Eye (tissue), 1 donor: ENCODE measurements around the gene CHST12.
"Not testable (repeated sequence)": the region's sequence is repeated elsewhere in the genome, so short reads cannot be mapped to it uniquely, and the experiment has no call there.

Experiments
- DNase-seq: peaks from one replicate; pipeline ENCODE4 v3.0.0-alpha.2; 2015

CHST12 gene

DNA sequence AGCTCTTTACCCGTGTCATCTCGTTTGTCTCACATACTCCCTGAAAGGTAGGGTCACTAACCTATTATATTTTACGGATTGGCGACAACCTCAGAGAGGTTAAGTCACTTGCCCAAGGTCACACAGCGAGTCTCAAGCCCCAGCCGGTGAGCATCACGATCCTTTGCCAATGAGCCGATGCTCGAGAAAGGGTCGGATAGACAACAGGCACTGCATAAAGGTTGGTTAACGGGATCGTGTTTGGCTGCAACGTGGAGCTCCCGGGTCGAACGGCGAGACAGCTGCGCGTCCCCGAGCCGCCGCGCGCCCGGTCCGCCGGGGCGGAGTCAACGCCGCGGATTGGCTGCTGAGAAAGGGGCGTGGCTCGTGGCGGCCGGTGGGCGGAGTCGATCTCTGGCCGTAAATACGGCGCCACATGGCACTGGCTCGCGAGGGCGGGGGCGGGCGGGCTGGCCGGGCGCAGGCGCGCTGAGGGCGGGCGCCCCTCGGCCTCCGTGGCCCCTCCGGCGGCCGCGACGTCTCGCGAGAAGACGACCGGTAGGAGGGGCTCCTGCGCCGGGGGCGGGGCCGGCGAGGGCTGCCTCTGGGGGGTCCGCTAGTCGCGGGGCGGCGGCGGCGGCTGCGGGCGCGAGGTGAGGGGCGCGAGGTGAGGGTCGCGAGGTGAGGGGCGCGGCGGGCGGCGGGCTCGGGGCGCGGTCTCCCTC is at the start of gene CHST12:
CHST12 (plus strand) TSS at position 598 of the 704 bp plus-strand sequence. CDS start 29,029 bp downstream, outside the sequence.
- DNase-seq: peak; percentile 97

DNA sequence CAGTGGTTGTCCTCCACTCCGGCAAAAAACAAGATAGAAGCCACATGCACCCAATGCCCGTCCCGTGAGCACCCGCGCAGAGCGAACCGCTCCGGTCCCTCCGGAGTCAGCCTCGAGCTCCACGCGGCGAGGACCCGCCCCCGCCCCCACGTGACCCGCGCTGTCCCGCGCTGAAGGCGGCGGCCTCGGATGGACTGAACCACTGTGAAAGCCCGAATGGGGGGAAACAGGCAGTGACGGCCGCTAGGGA is 49.5 kb upstream of the CHST12 start:
- no peak for DNase-seq

DNA sequence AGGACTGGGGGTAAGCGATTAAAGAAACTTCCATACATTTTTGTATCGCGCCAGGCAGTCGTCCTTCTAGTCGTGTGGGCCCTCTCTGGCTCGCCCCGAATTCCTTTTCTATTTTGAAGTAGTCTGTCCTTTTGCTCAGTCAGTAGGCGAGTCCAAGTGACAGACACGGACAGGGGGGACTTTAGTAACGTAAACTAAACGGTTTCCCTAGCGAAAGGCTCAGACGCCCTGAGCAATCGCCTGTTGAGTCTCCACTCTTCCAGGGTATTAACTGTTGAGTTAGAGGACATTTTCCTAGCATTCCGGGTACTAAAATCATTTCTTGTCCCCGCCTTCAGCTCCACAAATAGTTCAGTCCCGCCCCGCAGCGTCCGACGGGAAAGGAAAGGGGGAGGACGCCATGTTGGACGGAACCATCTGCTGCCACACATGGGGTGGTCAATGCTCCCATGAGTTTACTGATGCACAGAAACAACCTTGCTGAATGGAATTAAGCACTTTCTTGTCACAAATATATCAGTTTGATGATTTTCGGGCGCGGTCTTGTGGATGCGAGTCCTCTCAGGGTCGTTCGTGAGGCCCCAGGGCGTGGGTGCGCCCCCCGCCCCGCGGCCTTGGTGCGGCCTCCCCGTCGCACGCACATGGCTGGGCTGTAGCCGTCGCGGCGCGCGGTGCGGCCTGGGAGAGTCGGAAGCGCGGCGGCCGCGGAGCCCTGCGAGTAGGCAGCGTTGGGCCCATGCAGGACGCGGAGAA is 49.0 kb upstream of the CHST12 start, which contains the start of gene EIF3B:
EIF3B (plus strand) TSS at position 642 of the 753 bp plus-strand sequence; CDS start at position 737, 95 bp downstream.
- peak; percentile 99 for DNase-seq

GRCh38 chr7:2354939-2355704 is 48.3 kb upstream of the CHST12 start:
- peak; percentile 14 for DNase-seq

DNA sequence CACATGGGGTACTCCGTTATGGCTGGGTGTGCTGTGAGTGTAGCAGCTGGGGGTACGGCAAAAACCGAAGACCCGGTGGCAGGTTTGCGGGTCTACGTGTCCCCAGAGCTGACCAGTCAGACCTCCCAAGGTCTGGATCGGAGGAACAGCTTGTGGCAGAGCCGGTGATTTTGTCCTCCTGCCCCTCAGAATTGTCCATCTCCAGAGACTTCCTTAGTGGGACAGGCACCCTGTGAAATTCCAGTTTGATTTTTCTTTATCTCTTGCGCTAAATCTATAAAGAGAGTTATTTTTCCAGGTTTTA is 47.8 kb upstream of the CHST12 start:
- DNase-seq: no peak

DNA sequence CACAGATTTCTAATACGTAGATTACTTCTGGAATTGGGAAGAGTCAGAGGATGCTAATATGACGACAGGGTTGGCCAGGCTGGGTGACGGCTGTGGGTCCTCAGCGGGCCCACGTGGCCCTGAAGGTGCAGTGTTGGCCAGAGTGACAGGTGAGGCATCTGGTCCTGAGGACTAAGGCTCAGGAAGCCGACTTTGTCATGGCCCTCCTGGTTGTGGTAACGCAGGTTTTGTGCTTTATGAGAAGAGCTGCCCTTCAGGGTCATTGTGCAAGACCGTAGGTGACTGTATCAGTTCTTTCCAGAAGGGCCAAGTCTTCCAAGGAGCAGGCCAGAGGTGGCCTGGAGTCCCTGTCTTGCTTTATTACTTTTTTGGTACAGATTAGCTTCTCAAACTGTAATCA is 46.2 kb upstream of the CHST12 start:
- no peak for DNase-seq

DNA sequence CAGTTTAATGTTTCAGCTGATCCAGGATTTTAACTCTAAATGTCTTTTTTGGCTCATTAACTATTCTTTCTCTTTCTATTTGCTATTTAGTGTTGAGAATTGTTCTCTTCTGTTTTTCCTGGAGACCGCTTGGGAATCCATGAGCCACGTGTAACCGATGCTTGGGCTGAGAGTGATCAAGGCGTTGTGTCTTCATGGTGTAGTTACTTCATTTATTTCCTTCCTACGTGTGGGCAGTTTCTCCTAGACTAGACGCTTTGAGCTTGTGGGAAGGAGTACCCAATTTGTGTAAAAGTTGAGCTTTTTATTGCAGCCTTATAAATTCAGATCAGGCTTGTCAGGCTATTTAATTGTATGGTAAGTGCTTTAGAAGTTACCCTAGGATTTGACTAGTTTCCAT is 45.8 kb upstream of the CHST12 start:
- DNase-seq: no peak

DNA sequence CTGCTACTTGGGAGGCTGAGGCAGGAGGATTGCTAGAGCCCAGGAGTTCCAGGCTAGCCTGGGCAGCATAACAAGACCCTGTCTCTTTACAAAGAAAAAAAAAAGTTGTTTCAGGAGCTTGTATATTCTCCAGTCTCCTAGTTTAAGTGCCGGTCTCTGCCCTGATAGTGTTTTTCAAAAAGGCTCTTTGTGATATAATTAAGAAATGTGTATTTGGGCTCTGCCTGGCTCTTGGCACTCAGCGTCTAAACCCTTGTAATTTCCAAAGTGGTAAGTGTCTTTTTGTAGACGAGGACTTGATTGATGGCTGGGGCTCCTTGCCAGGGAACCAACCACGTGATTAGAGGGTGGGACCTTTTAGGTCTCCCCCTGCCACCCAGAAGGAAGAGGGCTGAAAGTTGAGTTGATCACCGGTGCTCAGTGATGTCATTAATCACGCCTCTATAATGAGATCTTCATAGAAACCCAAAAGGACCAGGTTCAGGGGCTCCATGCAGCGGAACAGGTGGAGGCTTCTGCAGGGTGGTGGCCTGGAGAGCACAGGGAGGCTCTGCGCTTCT is 44.4 kb upstream of the CHST12 start:
- no peak for DNase-seq

- DNase-seq: no peak
Measured at GRCh38 chr7:2359610-2360009, 43.8 kb upstream of the CHST12 start.

GRCh38 chr7:2360796-2361195 is 42.6 kb upstream of the CHST12 start:
- no peak for DNase-seq

- no peak for DNase-seq
Measured at GRCh38 chr7:2362385-2363088, 40.9 kb upstream of the CHST12 start.

DNA sequence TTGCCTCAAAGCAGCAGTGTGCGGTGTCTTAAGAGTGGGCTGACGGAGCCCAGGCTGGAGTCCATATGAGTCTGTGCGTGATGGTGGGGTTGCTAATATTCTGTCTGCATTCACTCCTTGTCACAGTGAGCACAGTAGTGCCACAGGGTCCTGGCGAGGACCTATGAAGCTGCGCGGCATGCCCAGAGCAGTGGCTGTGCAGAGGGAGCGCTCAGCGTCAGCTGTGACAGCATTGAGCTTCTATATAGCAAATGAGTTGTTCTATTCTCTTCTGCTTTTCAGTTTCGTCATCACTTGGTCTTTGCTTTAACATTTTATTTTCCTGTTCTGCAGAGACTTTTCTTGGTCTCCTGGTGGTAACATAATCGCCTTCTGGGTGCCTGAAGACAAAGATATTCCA is 34.3 kb upstream of the CHST12 start:
- DNase-seq: no peak

DNA sequence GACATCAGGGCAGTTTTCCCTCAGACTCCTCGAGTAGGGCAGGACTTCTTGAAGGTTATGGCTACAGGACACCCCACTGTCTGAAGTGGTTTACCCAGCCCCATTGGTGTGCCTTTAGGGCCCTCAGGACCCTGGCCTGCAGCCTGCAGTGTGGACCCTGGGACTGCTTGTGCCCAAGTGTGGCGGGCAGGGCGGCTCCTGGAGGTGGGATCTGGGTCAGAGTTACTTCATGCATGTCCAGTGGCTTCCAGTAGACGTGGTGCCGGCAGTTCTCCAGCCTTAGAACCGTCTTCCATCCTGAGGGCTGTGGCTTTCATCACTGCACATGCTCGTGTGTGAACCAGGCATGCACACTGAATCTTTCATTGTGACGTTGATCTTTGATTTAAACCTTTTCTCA is 32.1 kb upstream of the CHST12 start:
- DNase-seq: no peak

DNA sequence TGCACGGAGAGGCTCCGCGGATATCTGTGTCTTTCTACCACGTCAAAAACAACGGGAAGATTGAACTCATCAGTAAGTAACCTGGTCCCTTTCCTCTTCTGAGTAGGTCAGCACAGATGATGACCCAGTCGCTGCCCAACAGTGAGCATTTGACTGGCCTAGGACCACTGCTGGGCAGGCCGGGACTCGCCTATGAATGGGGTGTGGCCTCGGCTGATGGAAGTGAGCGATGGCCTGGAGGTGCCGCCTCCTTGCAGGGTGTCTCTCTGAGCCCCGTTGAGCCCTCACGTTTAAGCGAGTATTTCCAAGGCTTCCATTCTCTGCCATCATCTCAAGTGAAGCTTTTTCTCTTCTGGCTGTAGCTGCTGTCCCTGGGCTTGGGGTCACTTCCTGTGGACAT is 30.7 kb upstream of the CHST12 start:
- DNase-seq: no peak

- no peak for DNase-seq
Measured at GRCh38 chr7:2373124-2373556, 30.3 kb upstream of the CHST12 start.

- no peak for DNase-seq
Measured at GRCh38 chr7:2373646-2374045, 29.8 kb upstream of the CHST12 start.

DNA sequence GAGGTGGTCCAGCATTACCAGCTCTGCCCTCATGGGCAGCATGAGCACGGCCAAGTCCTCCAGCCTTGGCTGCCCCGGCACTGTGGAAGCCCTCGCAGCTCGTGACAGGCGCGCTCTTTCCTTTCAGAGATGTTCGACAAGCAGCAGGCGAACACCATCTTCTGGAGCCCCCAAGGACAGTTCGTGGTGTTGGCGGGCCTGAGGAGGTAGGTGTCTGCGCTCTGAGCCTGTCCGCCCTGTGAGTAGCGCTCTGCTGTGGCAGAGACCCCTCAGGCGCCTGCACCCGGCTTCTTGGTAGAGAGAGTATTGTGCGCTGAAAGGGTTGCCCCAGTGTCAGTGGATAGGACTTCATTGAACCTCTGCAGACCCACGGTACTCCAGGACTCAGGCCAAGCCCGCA is 29.0 kb upstream of the CHST12 start:
- DNase-seq: no peak

DNA sequence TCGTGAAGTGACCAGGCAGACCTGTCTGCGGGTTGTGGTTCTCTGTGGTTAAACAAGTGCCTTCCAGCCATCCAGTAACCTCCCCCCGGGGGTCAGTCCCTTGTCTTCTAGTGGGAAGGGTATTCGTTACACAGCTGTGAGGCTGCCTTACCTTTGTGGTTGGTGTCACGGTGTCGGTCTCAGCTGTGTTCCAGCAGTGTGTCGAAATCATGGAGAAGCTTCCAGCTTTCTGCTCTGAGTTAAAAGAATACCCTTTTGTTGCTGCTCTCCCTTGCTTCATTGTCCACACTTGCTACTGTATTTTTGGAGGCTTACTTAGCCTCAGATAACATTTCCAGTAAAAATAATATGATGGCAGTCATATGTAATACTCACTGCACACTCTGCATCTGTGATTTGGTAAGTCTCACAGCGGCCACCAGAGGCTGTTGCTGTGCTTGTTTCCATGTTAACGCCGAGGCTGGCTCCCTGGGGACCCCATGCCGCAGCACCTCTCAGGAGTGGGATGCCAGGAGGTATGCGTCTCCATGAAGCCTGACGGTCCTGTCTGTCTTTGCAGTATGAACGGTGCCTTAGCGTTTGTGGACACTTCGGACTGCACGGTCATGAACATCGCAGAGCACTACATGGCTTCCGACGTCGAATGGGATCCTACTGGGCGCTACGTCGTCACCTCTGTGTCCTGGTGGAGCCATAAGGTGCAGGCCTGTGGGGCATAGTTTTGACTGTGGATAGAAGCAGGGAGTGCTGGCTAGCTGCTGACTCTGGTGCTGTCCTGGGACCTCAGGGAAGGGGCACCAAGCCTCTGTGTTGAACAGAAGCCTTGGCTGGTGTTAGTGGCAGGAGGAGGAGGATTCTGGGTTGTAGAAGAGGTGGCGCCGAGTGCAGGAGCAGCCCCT is 28.3 kb upstream of the CHST12 start:
- no peak for DNase-seq

DNA sequence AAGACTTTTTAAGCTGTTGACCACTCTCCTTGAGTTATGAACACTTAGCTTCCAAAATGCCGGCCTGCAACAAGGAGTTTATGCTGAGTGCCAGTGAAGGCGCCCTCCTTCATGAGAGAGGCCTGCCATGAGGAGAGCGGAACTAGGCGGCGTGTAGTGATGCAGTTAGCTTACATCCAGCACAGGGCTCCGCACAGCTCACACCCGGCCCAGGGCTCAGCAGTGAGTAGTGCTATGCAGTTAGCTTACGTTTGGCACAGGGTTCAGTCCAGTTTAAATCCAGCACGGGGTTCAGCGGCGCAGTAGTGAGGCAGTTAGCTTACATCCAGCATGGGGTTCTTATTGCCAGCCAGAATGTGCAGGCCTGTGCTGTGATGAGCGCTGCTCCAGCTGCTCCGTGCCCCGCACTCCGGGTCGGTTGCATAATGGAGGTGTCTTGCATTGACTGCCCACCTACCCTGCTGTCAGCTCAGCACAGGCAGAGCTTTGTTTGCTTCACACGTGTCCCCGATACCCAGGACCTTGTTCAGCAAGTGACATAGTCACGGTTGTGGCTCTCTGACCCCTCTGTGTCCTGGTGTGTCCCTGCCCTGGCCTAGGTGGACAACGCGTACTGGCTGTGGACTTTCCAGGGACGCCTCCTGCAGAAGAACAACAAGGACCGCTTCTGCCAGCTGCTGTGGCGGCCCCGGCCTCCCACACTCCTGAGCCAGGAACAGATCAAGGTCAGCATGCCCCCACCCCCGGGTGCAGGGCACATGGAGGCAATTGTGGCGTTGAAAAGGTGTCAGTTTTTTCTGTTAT is 26.9 kb upstream of the CHST12 start:
- no peak for DNase-seq

DNA sequence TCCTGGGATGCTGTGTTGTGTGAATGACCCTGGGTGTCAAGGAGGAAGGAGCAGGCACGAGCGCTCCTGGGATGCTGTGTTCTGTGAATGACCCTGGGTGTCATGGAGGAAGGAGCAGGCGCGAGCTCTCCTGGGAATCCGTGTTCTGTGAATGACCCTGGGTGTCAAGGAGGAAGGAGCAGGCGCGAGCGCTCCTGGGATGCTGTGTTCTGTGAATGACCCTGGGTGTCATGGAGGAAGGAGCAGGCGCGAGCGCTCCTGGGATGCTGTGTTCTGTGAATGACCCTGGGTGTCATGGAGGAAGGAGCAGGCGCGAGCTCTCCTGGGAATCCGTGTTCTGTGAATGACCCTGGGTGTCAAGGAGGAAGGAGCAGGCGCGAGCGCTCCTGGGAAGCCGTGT is 25.9 kb upstream of the CHST12 start:
- not testable (repeated sequence) for DNase-seq

DNA sequence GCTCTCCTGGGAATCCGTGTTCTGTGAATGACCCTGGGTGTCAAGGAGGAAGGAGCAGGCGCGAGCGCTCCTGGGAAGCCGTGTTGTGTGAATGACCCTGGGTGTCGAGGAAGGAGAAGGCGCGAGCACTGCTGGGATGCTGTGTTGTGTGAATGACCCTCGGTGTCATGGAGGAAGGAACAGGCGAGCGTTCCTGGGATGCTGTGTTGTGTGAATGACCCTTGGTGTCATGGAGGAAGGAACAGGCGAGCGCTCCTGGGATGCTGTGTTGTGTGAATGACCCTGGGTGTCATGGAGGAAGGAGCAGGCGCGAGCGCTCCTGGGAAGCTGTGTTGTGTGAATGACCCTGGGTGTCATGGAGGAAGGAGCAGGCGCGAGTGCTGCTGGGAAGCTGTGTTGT is 25.3 kb upstream of the CHST12 start:
- DNase-seq: not testable (repeated sequence)
